Prostate gland (tissue), 2 donors: ENCODE data around the gene SOX1. TPM values are rescaled to one million over a fixed set of nuclear protein-coding genes. Genes with fewer than 3 reads are reported as not detected.

Source experiments
- DNase-seq: peaks from one replicate; pipeline ENCODE4 v3.0.0-alpha.2; 2019; ENCODE audit warnings: low spot score
- H3K27ac ChIP-seq, 2 donors: fragments of 200-600 bp; sonication (generic); 2 replicates each; pipeline ENCODE4 v1.5.1; 2017 to 2019
- H3K27me3 ChIP-seq: fragments of 200-600 bp; sonication (generic); replicated peaks from 2 replicates; pipeline ENCODE4 v1.5.1; 2019; ENCODE audit not compliant: insufficient read depth
- H3K36me3 ChIP-seq, 2 donors: fragments of 200-600 bp; sonication (generic); 1 replicate in 1 of 2; 2 replicates in 1 of 2; pipeline versions ENCODE4 v1.5.1 to v1.8.1; 2017 to 2019
- H3K4me1 ChIP-seq: fragments of 200-600 bp; sonication (generic); replicated peaks from 2 replicates; pipeline ENCODE4 v1.5.1; 2019
- H3K4me3 ChIP-seq, 2 donors: fragments of 200-600 bp; sonication (generic); 2 replicates each; pipeline ENCODE4 v1.5.1; 2017 to 2019
- H3K9me3 ChIP-seq: fragments of 200-600 bp; sonication (generic); 2 replicates; pipeline ENCODE4 v1.5.1; 2017
- CTCF ChIP-seq, 4 experiments: fragments of 200-600 bp in 2 of 4; fragments of 450-650 bp in 2 of 4; sonication (generic) in 2 of 4; IDR thresholded peaks; 1 replicate in 3 of 4; 2 replicates in 1 of 4; pipeline ENCODE4 v1.5.1; 2016 to 2019; ENCODE audit warnings: antibody characterized with exemption in 4 of 4, mild to moderate bottlenecking in 2 of 4, moderate library complexity in 2 of 4
- POLR2A ChIP-seq: fragments of 450-650 bp; IDR thresholded peaks from one replicate; pipeline ENCODE4 v1.6.1; 2016; ENCODE audit warnings: antibody characterized with exemption, mild to moderate bottlenecking
- POLR2AphosphoS5 ChIP-seq: sonication (generic); formaldehyde crosslinking; IDR thresholded peaks from one replicate; pipeline ENCODE4 v1.6.1; 2017; ENCODE audit warnings: antibody characterized with exemption
- WGBS: methylation state at CpG from one replicate; pipeline ENCODE4 v1.1.5; 2018; 5-methylcytosine and 5-hydroxymethylcytosine counted together
- intact Hi-C: fragments of 100-400 bp; cut with DNase I; formaldehyde crosslinking; loops from one replicate; pipeline ENCODE4 v1.14.2; 2022
- total RNA-seq, 2 donors: library from RNA; depleted of rRNA; stranded (reverse); fragments of >200 nt; gene quantifications; one replicate each; pipeline ENCODE4 v1.1.0, GENCODE V29; 2016

Gene SOX1
- total RNA-seq, 2 donors from 2014 or later: 4.4 TPM; not detected in 1

- Histone ChIP-seq H3K4me1 (no peaks in the 10 kb centered on the region), H3K9me3 (no peaks in the 10 kb centered on the region), H3K36me3 (no peaks in the 10 kb centered on the region), H3K27me3 (peaks cover 45% of the 10 kb centered on the region), H3K27ac (no peak overlapping the region), H3K4me3 (no peak overlapping the region)
- intact Hi-C loops: no loop called here
- TF ChIP-seq CTCF (IDR thresholded peaks at IDR 0.05) (no peak), POLR2AphosphoS5 (no peak), POLR2A (no peak)
- WGBS: 19% methylated on average over 7 of the region's 7 CpGs
- no peak for DNase-seq
These were observed 35.3 kb downstream of the SOX1 start for GRCh38 chr13:112102243-112102642.

GRCh38 chr13:112103260-112103838, 36.4 kb downstream of the SOX1 start:
- 34% methylated on average over 19 of the region's 19 CpGs for WGBS
- DNase-seq: no peak

GRCh38 chr13:112103961-112104880, 37.3 kb downstream of the SOX1 start:
- H3K4me1 ChIP-seq: no peaks in the 10 kb centered on the region
- intact Hi-C loops: no loop called here
- peaks cover 53% of the 10 kb centered on the region for H3K27me3 ChIP-seq
- no peaks in the 10 kb centered on the region for H3K9me3 ChIP-seq
- no peak overlapping the region for H3K4me3 ChIP-seq
- 3% methylated on average over 42 of the region's 76 CpGs for WGBS
- H3K27ac ChIP-seq: no peak overlapping the region
- TF ChIP-seq CTCF (IDR thresholded peaks at IDR 0.05) (no peak), POLR2AphosphoS5 (no peak), POLR2A (no peak)
- no peaks in the 10 kb centered on the region for H3K36me3 ChIP-seq
- DNase-seq: no peak

More at GRCh38 chr13:112103260-112103838, 36.4 kb downstream of the SOX1 start:
- Histone ChIP-seq H3K36me3 (no peaks in the 10 kb centered on the region), H3K9me3 (no peaks in the 10 kb centered on the region), H3K4me1 (no peaks in the 10 kb centered on the region), H3K27me3 (peaks cover 53% of the 10 kb centered on the region), H3K27ac (no peak overlapping the region), H3K4me3 (no peak overlapping the region)
- TF ChIP-seq CTCF (IDR thresholded peaks at IDR 0.05): no peak
- TF ChIP-seq POLR2A: no peak
- no peak for TF ChIP-seq POLR2AphosphoS5
- intact Hi-C loops: no loop called here

- Histone ChIP-seq H3K4me3 (no peak overlapping the region), H3K27ac (no peak overlapping the region), H3K9me3 (no peaks in the 10 kb centered on the region), H3K36me3 (no peaks in the 10 kb centered on the region), H3K27me3 (peaks cover 53% of the 10 kb centered on the region), H3K4me1 (no peaks in the 10 kb centered on the region)
- TF ChIP-seq CTCF (IDR thresholded peaks at IDR 0.05) (no peak), POLR2A (no peak), POLR2AphosphoS5 (no peak)
- DNase-seq: no peak
- intact Hi-C loops: no loop called here
- WGBS: 6% methylated on average over 39 of the region's 44 CpGs
These were observed 37.9 kb downstream of the SOX1 start for GRCh38 chr13:112104881-112105234.
